ENCODE measurements around the gene ALPG. TPM values are rescaled to one million over a fixed set of nuclear protein-coding genes. Genes with fewer than 3 reads are reported as not detected.

Gene ALPG
- total and polyA plus RNA-seq, 2 of the 4 experiments (the other 2 are of a cell fraction): not detected

DNA sequence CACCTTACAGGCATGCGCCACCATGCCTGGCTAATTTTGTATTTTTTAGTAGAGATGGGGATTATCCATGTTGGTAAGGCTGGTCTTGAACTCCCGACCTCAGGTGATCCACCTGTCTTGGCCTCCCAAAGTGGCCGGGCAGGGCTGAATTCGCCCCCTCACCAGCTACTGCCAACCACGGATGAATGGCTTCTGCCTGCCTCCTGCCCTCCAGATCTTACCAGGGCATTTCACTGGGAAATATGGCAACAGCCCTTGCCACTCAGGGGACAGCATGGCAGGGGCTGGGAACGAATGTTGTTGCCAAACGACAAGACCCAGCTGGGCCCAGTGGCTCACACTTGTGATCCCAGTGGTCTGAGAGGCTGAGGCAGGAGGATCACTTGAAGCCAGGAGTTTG, 29.9 kb upstream of the ALPG start:
- Histone ChIP-seq H4K91ac (ENCODE audit: insufficient read depth, low read depth, low read length) (no peak overlapping the region), H3K9me1 (ENCODE audit: insufficient read depth, low read length) (no peaks in the 10 kb centered on the region), H2AK9ac (replicated peaks; ENCODE audit: low read depth, low read length, poor library complexity) (no peak overlapping the region), H4K20me1 (ENCODE audit: insufficient read depth, low read length) (no peaks in the 10 kb centered on the region), H3K9ac (ENCODE audit: low read depth, low read length) (no peak overlapping the region), H3K4me1 (ENCODE audit: control insufficient read depth, insufficient read depth, low read length) (no peaks in the 10 kb centered on the region), H2BK120ac (ENCODE audit: low read depth, low read length) (no peak overlapping the region), H4K5ac (ENCODE audit: low read depth, low read length) (no peak overlapping the region), H3K9me3 (ENCODE audit: control insufficient read depth, insufficient read depth, low read length) (no peaks in the 10 kb centered on the region), H3K27ac (ENCODE audit: insufficient read depth, low read length) (no peak overlapping the region), H2BK15ac (ENCODE audit: low read depth, low read length) (no peak overlapping the region), H2AK5ac (ENCODE audit: low read depth, low read length) (no peak overlapping the region), H3K23ac (ENCODE audit: low read depth, low read length) (no peak overlapping the region), H3K36me3 (ENCODE audit: control insufficient read depth, insufficient read depth, low read length) (no peaks in the 10 kb centered on the region), H2BK20ac (ENCODE audit: low read depth, low read length) (no peak overlapping the region), H3K4me3 (ENCODE audit: insufficient read depth, low read depth, low read length) (no peak overlapping the region), H3K4ac (ENCODE audit: low read depth, low read length) (no peak overlapping the region), H3K79me1 (ENCODE audit: low read depth in 1 of 2, low read length in 2 of 2) (no peaks in the 10 kb centered on the region), H3K14ac (replicated peaks; ENCODE audit: low read depth, low read length) (no peak overlapping the region), H2AFZ (replicated peaks; ENCODE audit: low read length, poor library complexity) (no peak overlapping the region), H3K27me3 (ENCODE audit: control insufficient read depth, insufficient read depth, low read length) (peaks cover 41% of the 10 kb centered on the region), H3K4me2 (ENCODE audit: low read depth, low read length) (no peak overlapping the region), H3K56ac (ENCODE audit: extremely low read depth, insufficient read depth, low read length) (no peak overlapping the region), H2BK5ac (ENCODE audit: low read depth, low read length, poor library complexity, severe bottlenecking) (no peak overlapping the region), H3K18ac (ENCODE audit: low read depth, low read length) (no peak overlapping the region), H4K8ac (ENCODE audit: low read depth in 2 of 2, low read length in 2 of 2) (no peak overlapping the region)
- in situ Hi-C loops (cut with MboI; ENCODE audit: low sequenced_read_pairs): no loop called here
- no TSS peak for BruUV-seq (replicated peaks)
- DNase-seq: no peak
- POLR2A ChIA-PET (ENCODE audit: unreplicated experiment): no interaction called here
- intact Hi-C loops (cut with micrococcal nuclease): no loop called here
- CTCF ChIA-PET: interaction anchor here (0.6 kb wide), 1 partner anchor 13 kb away, joined by 3 read pairs; no protein-coding TSS in a partner anchor
- dilution Hi-C loops (cut with HindIII; ENCODE audit: low sequenced_read_pairs, unreplicated experiment): no loop called here
- ATAC-seq (ENCODE audit: low read depth): no peak
- WGBS, 2 experiments (ENCODE audit: extremely low coverage in 2 of 2, insufficient read length in 1 of 2): no CpG with 5 or more reads among the region's 7 CpGs
- TF ChIP-seq MXI1 (IDR thresholded peaks at IDR 0.05; ENCODE audit: borderline replicate concordance, low read depth, low read length): no peak
- TF ChIP-seq MAZ (IDR thresholded peaks at IDR 0.05; ENCODE audit: borderline replicate concordance, low read depth, low read length): no peak
- TF ChIP-seq CEBPB (IDR thresholded peaks at IDR 0.05; ENCODE audit: low read depth, low read length): no peak
- no peak for TF ChIP-seq CTCF (conservative IDR thresholded peaks at IDR 0.05; ENCODE audit: low read depth, low read length)
- no peak for TF ChIP-seq RCOR1 (IDR thresholded peaks at IDR 0.05; ENCODE audit: insufficient replicate concordance, low read length)
- TF ChIP-seq ELK1 (IDR thresholded peaks at IDR 0.05; ENCODE audit: borderline replicate concordance, low read depth, low read length): no peak
- TF ChIP-seq MAFK (IDR thresholded peaks at IDR 0.05; ENCODE audit: low read depth, low read length): no peak
- TF ChIP-seq RAD21 (IDR thresholded peaks at IDR 0.05; ENCODE audit: low read length): no peak
- TF ChIP-seq, protein P1, sequence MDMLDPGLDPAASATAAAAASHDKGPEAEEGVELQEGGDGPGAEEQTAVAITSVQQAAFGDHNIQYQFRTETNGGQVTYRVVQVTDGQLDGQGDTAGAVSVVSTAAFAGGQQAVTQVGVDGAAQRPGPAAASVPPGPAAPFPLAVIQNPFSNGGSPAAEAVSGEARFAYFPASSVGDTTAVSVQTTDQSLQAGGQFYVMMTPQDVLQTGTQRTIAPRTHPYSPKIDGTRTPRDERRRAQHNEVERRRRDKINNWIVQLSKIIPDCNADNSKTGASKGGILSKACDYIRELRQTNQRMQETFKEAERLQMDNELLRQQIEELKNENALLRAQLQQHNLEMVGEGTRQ (IDR thresholded peaks at IDR 0.05; ENCODE audit: low read depth, low read length): no peak
- TF ChIP-seq RFX5 (IDR thresholded peaks at IDR 0.05; ENCODE audit: low read depth, low read length): no peak
- TF ChIP-seq CHD1 (IDR thresholded peaks at IDR 0.05; ENCODE audit: low read depth, low read length): no peak
- no peak for TF ChIP-seq FOS (IDR thresholded peaks at IDR 0.05; ENCODE audit: low read depth, low read length)
- TF ChIP-seq NFE2L2 (IDR thresholded peaks at IDR 0.05; ENCODE audit: low read depth, low read length): no peak
- no peak for TF ChIP-seq BHLHE40 (IDR thresholded peaks at IDR 0.05; ENCODE audit: low read depth, low read length)
- TF ChIP-seq SMC3 (IDR thresholded peaks at IDR 0.05; ENCODE audit: low read depth, low read length): no peak
- TF ChIP-seq POLR2A (IDR thresholded peaks at IDR 0.05; ENCODE audit: low read depth, low read length): no peak
